GM20431 (cell line): ENCODE measurements around the gene MST1R.

Source experiments
- in situ Hi-C: fragments of 300-500 bp; cut with MseI, MboI; formaldehyde crosslinking; loops from one replicate; pipeline ENCODE4 v1.15.0; 2020; ENCODE audit warnings: low sequenced_read_pairs; ENCODE audit not compliant: unreplicated experiment

MST1R gene

GRCh38 chr3:49844464-49845183, 59.0 kb downstream of the MST1R start:
- in situ Hi-C loops: no loop called here

- in situ Hi-C loops: no loop called here
These were observed 60.7 kb downstream of the MST1R start for GRCh38 chr3:49842843-49843517.

GRCh38 chr3:49841806-49842205, 61.9 kb downstream of the MST1R start:
- in situ Hi-C loops: no loop called here

- in situ Hi-C loops: no loop called here
These were observed 62.5 kb downstream of the MST1R start for GRCh38 chr3:49841126-49841696.

GRCh38 chr3:49840388-49840787, 63.3 kb downstream of the MST1R start:
- in situ Hi-C loops: no loop called here

- in situ Hi-C loops: no loop called here
These were observed 64.4 kb downstream of the MST1R start for GRCh38 chr3:49839193-49839809.
